CD4-positive, alpha-beta T cell treated with Interferon alpha-2 for 1 hour (primary cell): ENCODE results near the gene ACSS3.

Source experiments
- DNase-seq, 2 donors: peaks; one replicate each; pipeline ENCODE4 v3.0.0-alpha.2; 2020 to 2022

ACSS3 gene

DNA sequence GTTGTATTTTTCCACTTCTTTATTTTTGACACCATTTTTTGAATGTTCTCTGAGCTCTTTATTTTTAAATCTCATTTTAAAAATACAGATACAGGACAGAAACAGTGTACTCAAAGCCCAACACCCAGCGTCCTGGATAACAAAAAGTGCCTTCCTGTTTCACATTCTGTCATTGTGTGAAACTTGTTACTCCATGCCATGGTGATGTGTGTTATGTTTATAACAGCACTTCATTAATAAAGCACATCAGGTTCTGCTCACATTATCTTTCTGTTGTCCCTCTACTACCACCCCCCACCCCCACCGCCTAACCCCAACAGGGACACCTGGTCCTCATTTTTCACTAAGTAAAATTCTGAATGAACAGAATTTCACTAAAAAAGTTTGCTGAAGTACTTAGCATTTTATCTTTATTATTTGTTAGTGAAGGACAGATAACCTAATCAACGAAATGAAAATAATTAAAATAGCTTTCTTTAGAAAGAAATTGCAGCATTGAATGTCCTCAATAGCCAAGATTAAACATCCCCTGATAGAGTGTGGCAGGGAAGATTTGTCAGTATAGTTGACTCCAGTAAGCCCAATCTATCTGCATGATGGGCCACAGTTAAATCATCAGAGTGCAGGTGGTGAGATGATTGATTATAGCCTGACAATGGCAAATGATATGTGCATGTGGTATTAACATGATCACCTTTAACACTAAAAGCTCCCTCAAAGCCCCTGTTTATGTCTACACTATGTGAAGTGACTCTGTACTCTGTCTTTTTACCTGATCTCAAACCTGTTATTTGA lies 153.9 kb downstream of the ACSS3 start:
- DNase-seq: no peak

- no peak for DNase-seq
These were observed 167.6 kb downstream of the ACSS3 start for GRCh38 chr12:81245458-81245857.

- DNase-seq: no peak
These were observed 168.2 kb downstream of the ACSS3 start for GRCh38 chr12:81245907-81246570.

DNA sequence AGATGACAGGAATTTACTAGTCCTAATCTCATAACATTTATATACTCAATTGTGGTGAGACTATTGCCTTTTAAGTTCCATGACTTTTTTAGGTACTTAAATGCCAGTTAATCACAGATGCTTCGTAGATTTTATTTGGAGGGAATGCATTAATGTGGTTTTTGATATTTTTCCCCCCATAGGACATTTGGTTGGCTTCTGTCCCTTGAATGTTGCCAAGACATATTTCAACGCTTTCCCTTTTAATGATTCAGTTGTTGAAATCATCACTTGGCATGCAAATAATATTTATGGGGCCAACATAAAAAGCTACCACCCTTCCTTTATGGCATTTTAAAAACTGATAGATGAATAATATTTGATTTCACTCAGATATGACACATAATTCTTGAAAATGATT lies 172.1 kb downstream of the ACSS3 start:
- DNase-seq: no peak

DNA sequence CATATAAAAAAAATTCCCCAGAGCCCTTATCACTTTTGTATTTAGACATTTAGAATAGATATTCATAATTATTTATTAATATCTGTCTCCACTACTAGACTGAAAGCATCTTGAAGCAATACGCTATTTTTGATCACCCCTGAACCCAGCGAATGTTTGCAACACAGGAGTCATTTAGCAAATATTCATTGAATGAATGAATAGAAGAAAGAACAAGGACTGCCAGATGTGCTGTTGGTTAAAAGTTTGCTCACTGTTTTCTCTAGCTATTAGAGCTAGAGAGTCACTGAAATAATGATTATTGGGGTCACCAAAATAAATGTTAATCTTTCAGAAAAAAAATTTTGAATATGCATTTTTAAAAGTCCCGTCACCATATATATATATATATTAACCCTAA lies 174.3 kb downstream of the ACSS3 start:
- DNase-seq: no peak

DNA sequence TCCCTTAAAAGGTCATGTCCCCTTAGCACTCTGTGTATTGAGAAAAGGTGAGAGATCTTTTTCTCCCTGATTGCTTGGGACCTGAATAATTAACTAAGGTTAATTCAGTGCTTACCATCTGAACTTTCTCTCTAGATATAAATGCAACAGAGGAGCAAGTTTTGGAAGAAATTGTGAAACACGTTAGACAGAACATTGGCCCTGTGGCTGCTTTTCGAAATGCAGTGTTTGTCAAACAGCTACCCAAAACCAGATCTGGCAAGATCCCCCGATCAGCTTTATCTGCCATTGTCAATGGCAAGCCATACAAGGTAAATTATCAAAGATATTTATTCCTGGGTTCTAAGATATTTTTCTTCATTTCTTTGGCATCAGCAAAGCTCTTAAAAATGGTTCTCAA lies 175.5 kb downstream of the ACSS3 start:
- no peak for DNase-seq

GRCh38 chr12:81255456-81255855 lies 177.6 kb downstream of the ACSS3 start:
- no peak for DNase-seq

DNA sequence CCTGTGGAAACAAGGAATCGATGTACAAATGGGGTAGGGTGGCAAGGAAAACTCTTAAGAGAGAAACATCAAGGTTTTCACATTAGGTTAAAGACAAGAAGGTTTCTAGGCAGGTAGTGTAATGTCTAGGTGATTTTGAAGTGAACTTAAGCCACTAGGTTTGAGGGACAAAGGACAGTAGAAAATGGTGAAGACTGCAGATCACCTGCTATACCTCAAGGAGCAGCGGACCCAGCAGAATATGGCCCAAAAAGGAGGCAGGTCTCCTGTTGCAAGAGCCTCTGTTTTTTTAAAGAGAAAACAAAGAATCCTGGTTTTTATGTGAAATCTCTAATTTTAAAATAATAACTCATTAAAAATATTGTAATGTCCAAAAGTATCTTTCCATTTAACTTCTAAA lies 178.1 kb downstream of the ACSS3 start:
- DNase-seq: no peak

- DNase-seq: no peak
These were observed 180.2 kb downstream of the ACSS3 start for GRCh38 chr12:81257947-81258551.

GRCh38 chr12:81259360-81259759 lies 181.5 kb downstream of the ACSS3 start:
- no peak for DNase-seq

DNA sequence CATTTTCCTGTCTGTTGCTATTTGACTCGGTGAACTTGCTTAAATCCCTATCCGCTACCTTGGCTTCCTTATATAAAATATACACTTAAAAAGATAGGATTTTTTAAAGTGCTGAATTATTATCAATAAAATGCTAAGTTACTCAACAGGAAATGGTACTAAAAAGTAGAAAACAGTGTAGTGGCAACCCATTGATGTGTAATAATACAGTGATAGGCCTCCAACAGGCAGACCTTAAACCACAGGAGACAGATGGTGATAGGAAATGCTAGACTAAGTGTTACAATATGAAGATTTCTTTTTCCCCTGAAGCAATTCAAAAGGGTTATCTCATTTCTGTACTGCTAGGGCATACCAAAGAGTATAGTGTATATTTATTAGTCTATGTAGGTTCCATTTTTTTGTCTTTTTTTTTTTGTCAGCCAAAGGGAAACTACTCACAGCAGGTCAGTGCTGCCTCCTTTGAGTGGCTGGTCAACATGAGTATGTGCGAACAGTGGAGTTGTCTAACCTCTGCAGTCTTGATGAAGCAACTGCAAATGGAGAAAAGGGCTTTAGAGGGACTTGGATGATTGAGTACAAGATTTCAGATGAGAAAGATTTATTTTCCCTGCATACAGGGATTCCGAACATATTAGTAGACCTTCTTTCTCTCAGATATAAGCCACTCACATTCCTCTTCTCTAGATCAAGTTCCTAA lies 183.8 kb downstream of the ACSS3 start:
- no peak for DNase-seq

DNA sequence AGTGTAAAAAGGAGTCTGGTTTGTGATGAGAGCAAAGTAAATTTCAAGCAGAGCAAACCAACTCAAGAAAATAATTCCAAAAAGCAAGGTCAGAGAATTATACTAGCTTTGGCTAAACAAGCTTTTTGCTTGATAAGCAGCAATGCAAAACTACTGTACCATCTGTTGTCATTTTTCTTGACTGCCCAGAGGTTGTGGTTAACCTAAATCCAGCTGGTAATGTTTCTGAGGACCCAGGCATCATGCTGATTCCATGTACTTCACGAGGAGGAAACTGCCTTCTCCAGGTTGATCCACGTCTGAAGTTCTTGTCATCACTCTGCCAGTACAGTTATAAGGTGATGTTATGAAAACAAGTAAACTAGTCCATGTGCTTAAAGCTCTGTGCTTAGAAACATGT lies 185.2 kb downstream of the ACSS3 start:
- DNase-seq: no peak

- no peak for DNase-seq
These were observed 192.5 kb downstream of the ACSS3 start for GRCh38 chr12:81270385-81270784.

- DNase-seq: no peak
These were observed 197.0 kb downstream of the ACSS3 start for GRCh38 chr12:81274637-81275529.

GRCh38 chr12:81284137-81284536 lies 206.3 kb downstream of the ACSS3 start:
- no peak for DNase-seq

- no peak for DNase-seq
These were observed 210.8 kb downstream of the ACSS3 start for GRCh38 chr12:81288651-81289050.

- no peak for DNase-seq
These were observed 216.7 kb downstream of the ACSS3 start for GRCh38 chr12:81294325-81295190.

GRCh38 chr12:81295251-81295650 lies 217.4 kb downstream of the ACSS3 start:
- DNase-seq: no peak

- no peak for DNase-seq
These were observed 218.9 kb downstream of the ACSS3 start for GRCh38 chr12:81296556-81297305.

- no peak for DNase-seq
These were observed 219.7 kb downstream of the ACSS3 start for GRCh38 chr12:81297601-81298000.

DNA sequence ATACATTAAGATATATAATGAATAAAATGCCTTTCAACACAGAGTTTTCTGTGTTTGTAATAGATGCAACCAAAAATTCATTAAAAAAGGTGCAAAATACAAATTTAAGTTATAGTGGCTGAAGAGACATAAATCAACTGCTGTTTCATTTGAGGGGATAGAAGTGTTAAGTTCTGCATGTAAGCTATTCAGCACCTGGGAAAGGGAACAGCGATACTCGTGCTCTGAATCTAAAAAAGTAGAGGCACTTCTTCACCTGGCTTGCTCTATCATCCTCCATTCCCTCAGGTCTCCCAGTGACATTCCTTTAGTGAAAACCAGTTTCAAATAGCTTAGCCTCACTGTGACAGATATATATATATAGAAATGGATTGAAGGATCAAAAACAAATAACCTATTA lies 222.6 kb downstream of the ACSS3 start:
- no peak for DNase-seq
